OCI-LY7 (cell line): Measurements from ENCODE around the gene EVA1C.
"Not testable (repeated sequence)": the region's sequence is repeated elsewhere in the genome, so short reads cannot be mapped to it uniquely, and the experiment has no call there.

Source experiments
- EZH2phosphoT487 ChIP-seq: fragments of 200-600 bp; sonication (generic); IDR thresholded peaks from 2 replicates; pipeline ENCODE4 v1.6.1; 2018; ENCODE audit warnings: low read depth, borderline replicate concordance, mild to moderate bottlenecking, mixed run types, antibody characterized with exemption, low read length, moderate library complexity, mixed read lengths
- TF ChIP-seq, protein P1 (sequence below): fragments of 200-600 bp; sonication (generic); conservative IDR thresholded peaks from 2 replicates; pipeline ENCODE4 v1.5.1; 2014; ENCODE audit warnings: mild to moderate bottlenecking, antibody characterized with exemption, low read length, moderate library complexity, mixed read lengths

DNA sequence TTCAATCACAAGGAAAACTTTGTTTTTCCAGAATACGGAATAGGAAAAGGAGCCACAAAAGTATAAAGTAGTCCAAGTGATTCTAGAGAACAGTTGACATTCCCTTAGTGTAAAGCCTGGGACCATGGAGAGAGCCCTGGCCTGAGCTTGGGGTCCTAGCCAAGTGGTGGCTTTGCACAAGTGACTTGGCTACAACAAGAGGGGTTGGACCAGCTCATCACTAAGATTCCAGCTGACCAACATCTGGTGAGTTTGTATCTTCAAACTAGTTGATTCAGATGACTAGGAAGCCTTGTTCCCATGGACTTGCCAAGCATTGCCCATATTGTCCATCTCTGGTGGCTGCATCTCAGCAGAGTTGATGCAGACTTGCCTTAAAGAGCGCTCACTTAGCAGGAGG lies 96.5 kb downstream of the EVA1C start:
- TF ChIP-seq, protein P1, sequence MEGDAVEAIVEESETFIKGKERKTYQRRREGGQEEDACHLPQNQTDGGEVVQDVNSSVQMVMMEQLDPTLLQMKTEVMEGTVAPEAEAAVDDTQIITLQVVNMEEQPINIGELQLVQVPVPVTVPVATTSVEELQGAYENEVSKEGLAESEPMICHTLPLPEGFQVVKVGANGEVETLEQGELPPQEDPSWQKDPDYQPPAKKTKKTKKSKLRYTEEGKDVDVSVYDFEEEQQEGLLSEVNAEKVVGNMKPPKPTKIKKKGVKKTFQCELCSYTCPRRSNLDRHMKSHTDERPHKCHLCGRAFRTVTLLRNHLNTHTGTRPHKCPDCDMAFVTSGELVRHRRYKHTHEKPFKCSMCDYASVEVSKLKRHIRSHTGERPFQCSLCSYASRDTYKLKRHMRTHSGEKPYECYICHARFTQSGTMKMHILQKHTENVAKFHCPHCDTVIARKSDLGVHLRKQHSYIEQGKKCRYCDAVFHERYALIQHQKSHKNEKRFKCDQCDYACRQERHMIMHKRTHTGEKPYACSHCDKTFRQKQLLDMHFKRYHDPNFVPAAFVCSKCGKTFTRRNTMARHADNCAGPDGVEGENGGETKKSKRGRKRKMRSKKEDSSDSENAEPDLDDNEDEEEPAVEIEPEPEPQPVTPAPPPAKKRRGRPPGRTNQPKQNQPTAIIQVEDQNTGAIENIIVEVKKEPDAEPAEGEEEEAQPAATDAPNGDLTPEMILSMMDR = not testable (repeated sequence)
- TF ChIP-seq EZH2phosphoT487 = not testable (repeated sequence)
